ENCODE data around the gene ZBED2.

- no peak for TF ChIP-seq ZNF585B (tag by site-specific recombination; IDR thresholded peaks at IDR 0.05)
- TF ChIP-seq CTCF (tag by site-specific recombination; IDR thresholded peaks at IDR 0.05), result no peak
- no peak for TF ChIP-seq ZNF274 (IDR thresholded peaks at IDR 0.05; ENCODE audit: low read length)
- TF ChIP-seq ZNF274 (tag by site-specific recombination; IDR thresholded peaks at IDR 0.05; ENCODE audit: borderline replicate concordance), result no peak
- TF ChIP-seq, protein P1, sequence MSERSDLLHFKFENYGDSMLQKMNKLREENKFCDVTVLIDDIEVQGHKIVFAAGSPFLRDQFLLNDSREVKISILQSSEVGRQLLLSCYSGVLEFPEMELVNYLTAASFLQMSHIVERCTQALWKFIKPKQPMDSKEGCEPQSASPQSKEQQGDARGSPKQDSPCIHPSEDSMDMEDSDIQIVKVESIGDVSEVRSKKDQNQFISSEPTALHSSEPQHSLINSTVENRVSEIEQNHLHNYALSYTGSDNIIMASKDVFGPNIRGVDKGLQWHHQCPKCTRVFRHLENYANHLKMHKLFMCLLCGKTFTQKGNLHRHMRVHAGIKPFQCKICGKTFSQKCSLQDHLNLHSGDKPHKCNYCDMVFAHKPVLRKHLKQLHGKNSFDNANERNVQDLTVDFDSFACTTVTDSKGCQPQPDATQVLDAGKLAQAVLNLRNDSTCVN (tag by site-specific recombination; optimal IDR thresholded peaks at IDR 0.05), result no peak
- no peak for TF ChIP-seq ZBTB7A (tag by site-specific recombination; IDR thresholded peaks at IDR 0.05; ENCODE audit: low read depth)
- no peak for TF ChIP-seq ZNF596 (tag by site-specific recombination; IDR thresholded peaks at IDR 0.05)
- TF ChIP-seq, protein P2, sequence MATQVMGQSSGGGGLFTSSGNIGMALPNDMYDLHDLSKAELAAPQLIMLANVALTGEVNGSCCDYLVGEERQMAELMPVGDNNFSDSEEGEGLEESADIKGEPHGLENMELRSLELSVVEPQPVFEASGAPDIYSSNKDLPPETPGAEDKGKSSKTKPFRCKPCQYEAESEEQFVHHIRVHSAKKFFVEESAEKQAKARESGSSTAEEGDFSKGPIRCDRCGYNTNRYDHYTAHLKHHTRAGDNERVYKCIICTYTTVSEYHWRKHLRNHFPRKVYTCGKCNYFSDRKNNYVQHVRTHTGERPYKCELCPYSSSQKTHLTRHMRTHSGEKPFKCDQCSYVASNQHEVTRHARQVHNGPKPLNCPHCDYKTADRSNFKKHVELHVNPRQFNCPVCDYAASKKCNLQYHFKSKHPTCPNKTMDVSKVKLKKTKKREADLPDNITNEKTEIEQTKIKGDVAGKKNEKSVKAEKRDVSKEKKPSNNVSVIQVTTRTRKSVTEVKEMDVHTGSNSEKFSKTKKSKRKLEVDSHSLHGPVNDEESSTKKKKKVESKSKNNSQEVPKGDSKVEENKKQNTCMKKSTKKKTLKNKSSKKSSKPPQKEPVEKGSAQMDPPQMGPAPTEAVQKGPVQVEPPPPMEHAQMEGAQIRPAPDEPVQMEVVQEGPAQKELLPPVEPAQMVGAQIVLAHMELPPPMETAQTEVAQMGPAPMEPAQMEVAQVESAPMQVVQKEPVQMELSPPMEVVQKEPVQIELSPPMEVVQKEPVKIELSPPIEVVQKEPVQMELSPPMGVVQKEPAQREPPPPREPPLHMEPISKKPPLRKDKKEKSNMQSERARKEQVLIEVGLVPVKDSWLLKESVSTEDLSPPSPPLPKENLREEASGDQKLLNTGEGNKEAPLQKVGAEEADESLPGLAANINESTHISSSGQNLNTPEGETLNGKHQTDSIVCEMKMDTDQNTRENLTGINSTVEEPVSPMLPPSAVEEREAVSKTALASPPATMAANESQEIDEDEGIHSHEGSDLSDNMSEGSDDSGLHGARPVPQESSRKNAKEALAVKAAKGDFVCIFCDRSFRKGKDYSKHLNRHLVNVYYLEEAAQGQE (tag by site-specific recombination; IDR thresholded peaks at IDR 0.05), result no peak
- no peak for TF ChIP-seq ZNF302 (tag by site-specific recombination; IDR thresholded peaks at IDR 0.05; ENCODE audit: low read depth)
- no peak for TF ChIP-seq SCRT2 (tag by site-specific recombination; IDR thresholded peaks at IDR 0.05)
- no peak for TF ChIP-seq PBX3 (CRISPR knock-in tag; IDR thresholded peaks at IDR 0.05)
- no peak for TF ChIP-seq MYNN (tag by site-specific recombination; IDR thresholded peaks at IDR 0.05; ENCODE audit: borderline replicate concordance)
Observed at GRCh38 chr3:111592936-111593335, 2.2 kb downstream of the ZBED2 start.
